BLaER1 treated with 17β-estradiol and CSF1 and Interleukin-3, amounts not matched to agents 10 nM and 100 nM (cell line): ENCODE data around the gene HHIP.

Experiments
- H3K27ac ChIP-seq, 11 experiments: shearing (Covaris generic); formaldehyde crosslinking; 2 replicates each; pipeline ENCODE4 v1.8.1; 2022
- H3K27me3 ChIP-seq, 11 experiments: shearing (Covaris generic); formaldehyde crosslinking; 2 replicates each; pipeline ENCODE4 v1.8.1; 2022
- H3K36me3 ChIP-seq, 11 experiments: shearing (Covaris generic); formaldehyde crosslinking; 2 replicates each; pipeline ENCODE4 v1.8.1; 2022
- H3K4me1 ChIP-seq, 10 experiments: shearing (Covaris generic); formaldehyde crosslinking; 2 replicates each; pipeline ENCODE4 v1.8.1; 2022
- H3K4me2 ChIP-seq, 11 experiments: shearing (Covaris generic); formaldehyde crosslinking; 2 replicates each; pipeline ENCODE4 v1.8.1; 2022
- H3K4me3 ChIP-seq, 10 experiments: shearing (Covaris generic); formaldehyde crosslinking; 2 replicates each; pipeline ENCODE4 v1.8.1; 2022
- H3K9ac ChIP-seq, 11 experiments: shearing (Covaris generic); formaldehyde crosslinking; 2 replicates each; pipeline ENCODE4 v1.8.1; 2022
- H3K9me3 ChIP-seq, 11 experiments: shearing (Covaris generic); formaldehyde crosslinking; replicated peaks in 1 of 11; 2 replicates each; pipeline ENCODE4 v1.8.1; 2022
- H4K20me1 ChIP-seq, 11 experiments: shearing (Covaris generic); formaldehyde crosslinking; 2 replicates each; pipeline ENCODE4 v1.8.1; 2022
- Cebpa-rat ChIP-seq, 11 experiments: shearing (Covaris generic); IDR thresholded peaks; 2 replicates each; pipeline ENCODE4 v1.8.1; 2022

The HHIP gene

DNA sequence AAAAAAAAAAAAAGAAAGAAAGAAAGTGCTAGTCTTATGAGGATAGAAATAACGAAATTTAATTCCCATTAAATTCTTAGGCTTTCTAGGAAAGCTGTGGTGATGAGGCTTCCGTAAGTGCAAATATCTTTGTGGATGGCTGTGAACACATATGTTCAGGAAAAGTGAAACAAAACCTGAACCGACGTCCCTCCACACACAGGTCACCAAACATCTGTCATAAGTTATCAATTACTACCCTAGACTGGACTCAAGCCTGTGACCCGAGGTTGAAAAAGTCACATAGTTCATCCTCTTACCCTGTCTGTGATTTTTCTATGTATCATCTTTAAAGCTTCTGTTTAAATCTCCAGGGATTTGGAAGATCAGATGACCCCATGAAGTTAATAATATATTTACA lies 24.8 kb downstream of the HHIP start:
- TF ChIP-seq Cebpa-rat (IDR thresholded peaks at IDR 0.05), result no peak
- H3K4me3 ChIP-seq, result no peak overlapping the region
- H3K36me3 ChIP-seq, result no peaks in the 10 kb centered on the region
- no peak overlapping the region for H3K9ac ChIP-seq
- no peaks in the 10 kb centered on the region for H3K27me3 ChIP-seq
- no peak overlapping the region for H3K27ac ChIP-seq
- no peaks in the 10 kb centered on the region for H3K9me3 ChIP-seq
- no peak overlapping the region for H3K4me2 ChIP-seq
- H4K20me1 ChIP-seq, result no peaks in the 10 kb centered on the region
- H3K4me1 ChIP-seq, result no peaks in the 10 kb centered on the region

DNA sequence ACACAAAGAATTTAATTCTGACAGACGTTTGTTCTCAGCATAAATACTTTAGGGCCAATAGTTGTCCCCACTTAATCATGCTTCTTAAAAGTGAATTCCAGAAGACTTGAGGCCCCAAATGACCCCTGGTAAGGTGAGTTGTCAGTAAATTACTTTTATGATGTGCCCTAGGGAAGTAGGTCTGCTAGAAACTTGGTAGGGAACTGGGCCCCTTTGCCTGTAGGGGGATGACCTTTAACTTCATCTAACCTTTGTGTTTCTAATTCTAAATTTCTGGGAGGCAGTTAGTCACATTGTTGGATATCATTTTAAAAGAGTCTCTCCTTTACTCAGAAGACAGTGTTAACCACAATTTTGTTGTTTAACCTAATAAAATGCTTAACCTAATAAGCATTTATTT lies 28.8 kb downstream of the HHIP start:
- no peaks in the 10 kb centered on the region for H3K36me3 ChIP-seq

DNA sequence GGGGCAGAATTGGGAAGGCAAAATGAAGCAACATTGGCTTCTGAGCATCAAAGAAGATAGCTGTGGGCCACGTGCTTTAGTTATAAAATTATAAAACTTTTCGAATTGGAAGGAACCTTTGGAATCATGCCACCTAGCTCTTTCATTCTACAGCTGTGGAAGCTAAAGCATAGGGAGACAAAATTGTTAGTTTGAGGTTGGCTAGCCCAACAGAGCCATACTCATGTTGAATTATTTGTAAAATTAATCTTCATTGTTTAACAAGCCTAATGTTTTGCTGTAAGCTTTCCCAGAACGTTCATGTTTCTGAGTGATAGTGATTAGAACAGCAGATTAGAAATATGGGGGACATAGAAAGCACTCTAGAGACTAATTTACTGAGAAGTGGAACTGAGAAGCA lies 35.9 kb downstream of the HHIP start:
- Histone ChIP-seq H3K4me2 (no peak overlapping the region), H3K27me3 (no peaks in the 10 kb centered on the region), H3K27ac (no peak overlapping the region), H3K9me3 (no peaks in the 10 kb centered on the region), H3K4me3 (no peak overlapping the region), H3K36me3 (no peaks in the 10 kb centered on the region), H4K20me1 (no peaks in the 10 kb centered on the region), H3K9ac (no peak overlapping the region), H3K4me1 (no peaks in the 10 kb centered on the region)
- no peak for TF ChIP-seq Cebpa-rat (IDR thresholded peaks at IDR 0.05)

More for the DNA sequence above, 28.8 kb downstream of the HHIP start:
- no peak for TF ChIP-seq Cebpa-rat (IDR thresholded peaks at IDR 0.05)
- Histone ChIP-seq H3K4me3 (no peak overlapping the region), H3K4me1 (no peaks in the 10 kb centered on the region), H4K20me1 (no peaks in the 10 kb centered on the region), H3K9ac (no peak overlapping the region), H3K9me3 (no peaks in the 10 kb centered on the region), H3K27ac (no peak overlapping the region), H3K27me3 (no peaks in the 10 kb centered on the region), H3K4me2 (no peak overlapping the region)

DNA sequence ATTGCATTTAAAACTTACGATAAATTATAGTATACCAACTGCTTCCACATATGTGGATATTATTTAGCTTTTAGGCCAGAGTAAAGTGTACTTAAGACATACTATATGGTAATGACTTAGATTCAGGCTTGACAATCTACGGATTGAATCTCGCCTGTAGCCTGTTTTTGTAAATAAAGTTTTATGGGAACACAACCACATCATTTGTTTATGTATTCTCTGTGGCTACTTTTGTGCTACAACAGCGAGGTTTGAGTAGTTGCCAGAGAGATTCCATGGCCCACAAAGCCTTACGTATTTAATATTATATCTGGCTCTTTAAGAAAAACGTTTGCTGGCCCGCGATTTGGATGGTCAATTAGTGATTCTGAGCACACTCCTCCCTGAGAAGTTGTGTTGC lies 37.6 kb downstream of the HHIP start:
- Histone ChIP-seq H3K9ac (no peak overlapping the region), H3K36me3 (no peaks in the 10 kb centered on the region), H4K20me1 (no peaks in the 10 kb centered on the region), H3K27me3 (no peaks in the 10 kb centered on the region), H3K4me1 (no peaks in the 10 kb centered on the region), H3K4me3 (no peak overlapping the region), H3K9me3 (no peaks in the 10 kb centered on the region), H3K4me2 (no peak overlapping the region), H3K27ac (no peak overlapping the region)
- no peak for TF ChIP-seq Cebpa-rat (IDR thresholded peaks at IDR 0.05)

DNA sequence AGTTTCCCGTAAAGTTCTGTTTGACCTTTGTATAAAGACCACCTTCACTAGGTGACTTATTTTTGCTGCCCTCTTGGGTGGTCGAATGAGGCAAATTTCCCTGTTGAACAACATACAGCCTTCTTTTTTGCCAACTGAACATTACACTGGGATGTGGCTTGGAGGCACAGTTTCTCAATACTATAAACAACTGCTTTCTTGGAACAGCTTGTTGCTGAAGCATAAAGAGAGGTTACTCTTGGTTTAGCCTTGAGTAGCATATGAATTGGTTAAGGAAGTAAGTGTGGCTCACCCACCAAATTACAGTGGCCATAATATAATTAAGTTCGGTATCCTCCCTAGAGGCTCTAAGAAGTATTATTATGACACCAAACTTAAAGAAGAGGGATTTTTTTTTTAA lies 40.0 kb downstream of the HHIP start:
- Histone ChIP-seq H3K4me1 (no peaks in the 10 kb centered on the region), H3K36me3 (no peaks in the 10 kb centered on the region), H3K4me2 (no peak overlapping the region), H3K27ac (no peak overlapping the region), H3K27me3 (no peaks in the 10 kb centered on the region), H3K9me3 (no peaks in the 10 kb centered on the region), H4K20me1 (no peaks in the 10 kb centered on the region), H3K9ac (no peak overlapping the region), H3K4me3 (no peak overlapping the region)
- TF ChIP-seq Cebpa-rat (IDR thresholded peaks at IDR 0.05), result no peak

DNA sequence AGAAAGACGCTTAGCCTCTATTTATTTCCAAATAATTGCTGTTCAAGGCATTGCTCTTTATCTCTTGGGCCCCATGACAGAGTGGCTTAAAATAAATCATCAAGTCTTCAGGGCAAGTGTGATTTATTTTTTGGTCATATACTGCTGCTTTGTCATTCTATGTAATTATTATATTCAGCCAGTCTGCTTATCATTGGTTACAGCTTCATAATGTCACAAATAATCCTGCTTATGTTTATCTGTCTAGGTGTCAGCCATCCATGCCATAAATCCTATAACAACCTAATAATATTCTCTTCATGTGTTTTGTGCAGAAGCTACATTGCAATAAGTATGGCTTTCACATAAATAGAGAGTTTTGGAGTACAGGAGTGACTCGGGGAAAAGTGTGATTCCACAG lies 41.0 kb downstream of the HHIP start:
- no peak overlapping the region for H3K9ac ChIP-seq
- no peak overlapping the region for H3K4me2 ChIP-seq
- H3K9me3 ChIP-seq, result no peaks in the 10 kb centered on the region
- TF ChIP-seq Cebpa-rat (IDR thresholded peaks at IDR 0.05), result no peak
- H3K36me3 ChIP-seq, result no peaks in the 10 kb centered on the region
- H3K4me3 ChIP-seq, result no peak overlapping the region
- no peaks in the 10 kb centered on the region for H3K27me3 ChIP-seq
- no peaks in the 10 kb centered on the region for H3K4me1 ChIP-seq
- H4K20me1 ChIP-seq, result no peaks in the 10 kb centered on the region
- H3K27ac ChIP-seq, result no peak overlapping the region

DNA sequence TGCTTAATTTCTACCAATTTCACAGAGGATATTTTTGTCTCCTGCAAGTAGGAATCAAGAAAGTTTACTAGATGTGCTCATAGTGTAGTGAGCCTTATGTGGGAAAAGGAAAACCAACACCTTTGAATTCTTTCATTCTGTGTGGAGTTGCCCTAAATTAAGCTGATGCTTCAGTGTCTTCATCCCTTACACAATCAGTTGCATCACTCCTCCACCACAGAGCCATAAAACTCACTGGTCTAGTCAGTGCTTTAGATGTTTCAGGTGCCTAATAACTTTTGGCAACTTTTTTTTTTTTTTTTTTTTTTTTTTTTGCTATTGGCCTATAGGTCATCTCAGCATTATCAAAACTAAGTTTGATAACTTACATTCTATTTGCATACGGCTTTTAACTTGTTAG lies 41.5 kb downstream of the HHIP start:
- Histone ChIP-seq H3K4me3 (no peak overlapping the region), H3K4me1 (no peaks in the 10 kb centered on the region), H3K27ac (no peak overlapping the region), H3K27me3 (no peaks in the 10 kb centered on the region), H3K9me3 (no peaks in the 10 kb centered on the region), H3K9ac (no peak overlapping the region), H3K36me3 (no peaks in the 10 kb centered on the region), H4K20me1 (no peaks in the 10 kb centered on the region), H3K4me2 (no peak overlapping the region)
- TF ChIP-seq Cebpa-rat (IDR thresholded peaks at IDR 0.05), result no peak

DNA sequence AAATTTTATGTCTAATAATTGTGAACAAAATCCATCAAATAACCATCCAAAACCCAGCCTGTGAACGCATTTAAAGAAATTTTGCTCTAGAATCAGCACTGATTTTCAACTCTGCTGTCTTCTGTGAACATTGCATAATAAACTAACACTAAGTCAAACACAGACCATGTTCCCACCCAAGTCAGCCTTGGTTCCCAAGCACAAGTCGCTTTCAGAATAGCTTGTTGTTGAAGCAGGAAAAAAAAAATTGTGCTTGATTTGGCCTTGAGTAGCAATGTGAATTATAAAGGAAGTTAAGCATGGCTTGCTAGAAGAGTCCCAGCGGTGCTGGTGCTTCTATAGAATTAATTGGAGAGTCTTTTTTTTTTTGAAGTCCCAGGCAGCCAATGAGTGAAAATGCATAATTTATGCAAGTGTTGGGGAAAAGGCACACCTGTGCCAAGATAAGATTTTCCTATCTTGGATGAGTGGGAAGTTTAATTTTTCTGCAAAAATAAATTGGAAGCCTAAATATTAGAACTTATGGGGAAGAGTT lies 42.1 kb downstream of the HHIP start:
- Histone ChIP-seq H3K4me2 (no peak overlapping the region), H3K27ac (no peak overlapping the region), H3K4me3 (no peak overlapping the region), H4K20me1 (no peaks in the 10 kb centered on the region), H3K9me3 (no peaks in the 10 kb centered on the region), H3K27me3 (no peaks in the 10 kb centered on the region), H3K4me1 (no peaks in the 10 kb centered on the region), H3K36me3 (no peaks in the 10 kb centered on the region), H3K9ac (no peak overlapping the region)
- no peak for TF ChIP-seq Cebpa-rat (IDR thresholded peaks at IDR 0.05)

DNA sequence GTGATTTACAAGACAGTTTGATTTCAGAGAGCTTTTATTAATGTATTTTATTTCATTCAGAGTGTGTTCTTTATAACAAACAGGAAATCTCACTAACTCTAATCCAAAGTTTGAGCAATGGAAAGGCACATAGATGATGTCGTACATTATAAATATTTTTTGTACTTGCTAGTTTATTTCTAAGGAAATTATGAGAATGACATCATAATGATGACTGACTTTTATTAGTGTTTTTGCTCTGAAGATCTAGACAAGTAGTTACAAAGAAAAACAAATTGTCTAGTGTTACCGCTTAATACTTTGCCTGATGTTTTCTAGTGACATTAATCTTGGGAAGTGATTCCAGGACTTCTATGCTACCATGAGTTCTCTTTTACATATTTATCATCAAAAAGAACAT lies 43.2 kb downstream of the HHIP start:
- Histone ChIP-seq H3K9me3 (no peaks in the 10 kb centered on the region), H3K9ac (no peak overlapping the region), H3K4me3 (no peak overlapping the region), H3K27ac (no peak overlapping the region), H4K20me1 (no peaks in the 10 kb centered on the region), H3K36me3 (no peaks in the 10 kb centered on the region), H3K27me3 (no peaks in the 10 kb centered on the region), H3K4me1 (no peaks in the 10 kb centered on the region), H3K4me2 (no peak overlapping the region)
- TF ChIP-seq Cebpa-rat (IDR thresholded peaks at IDR 0.05), result no peak

DNA sequence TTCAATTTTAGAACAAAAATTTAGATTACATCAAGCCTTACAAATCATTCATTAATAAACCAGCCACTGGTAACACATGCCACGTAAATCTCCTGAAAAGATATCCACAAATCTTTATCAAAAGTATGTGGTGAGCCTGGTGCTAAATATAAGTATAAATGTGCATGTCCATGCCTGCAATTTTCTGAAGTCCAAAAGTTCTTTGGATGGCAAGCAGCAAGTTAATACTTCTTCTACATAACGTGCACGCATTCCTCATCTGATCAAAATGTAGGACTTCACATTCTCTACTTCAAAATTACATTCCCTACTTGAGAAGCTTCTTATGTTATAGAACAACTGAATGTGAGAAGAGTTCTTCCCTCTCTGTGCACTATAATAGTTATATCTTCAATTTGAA lies 49.8 kb downstream of the HHIP start:
- Histone ChIP-seq H3K4me2 (no peak overlapping the region), H3K4me1 (no peaks in the 10 kb centered on the region), H4K20me1 (no peaks in the 10 kb centered on the region), H3K9me3 (no peaks in the 10 kb centered on the region), H3K27me3 (no peaks in the 10 kb centered on the region), H3K27ac (no peak overlapping the region), H3K9ac (no peak overlapping the region), H3K36me3 (no peaks in the 10 kb centered on the region), H3K4me3 (no peak overlapping the region)
- no peak for TF ChIP-seq Cebpa-rat (IDR thresholded peaks at IDR 0.05)

DNA sequence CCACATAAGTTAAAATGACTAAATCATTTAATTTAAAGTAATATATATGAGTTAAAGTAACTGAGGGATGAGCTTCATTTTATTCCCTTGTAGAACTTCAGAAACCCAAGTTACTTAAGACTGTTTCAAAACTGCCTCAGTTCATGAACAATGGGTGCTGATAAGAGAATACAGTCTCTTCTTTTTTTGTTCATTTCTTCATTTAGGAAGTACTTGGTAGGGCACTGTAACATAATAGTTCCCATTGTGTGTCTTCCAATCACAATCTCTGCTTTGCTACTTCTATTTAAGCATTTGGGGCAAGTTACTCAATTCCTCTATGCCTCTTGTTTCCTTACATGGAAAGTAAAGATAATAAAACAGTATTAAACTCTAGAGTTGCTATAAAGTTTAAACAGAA lies 50.4 kb downstream of the HHIP start:
- Histone ChIP-seq H3K4me3 (no peak overlapping the region), H3K4me1 (no peaks in the 10 kb centered on the region), H4K20me1 (no peaks in the 10 kb centered on the region), H3K9ac (no peak overlapping the region), H3K27ac (no peak overlapping the region), H3K9me3 (no peaks in the 10 kb centered on the region), H3K4me2 (no peak overlapping the region), H3K36me3 (no peaks in the 10 kb centered on the region), H3K27me3 (no peaks in the 10 kb centered on the region)
- TF ChIP-seq Cebpa-rat (IDR thresholded peaks at IDR 0.05), result no peak
